H1 (cell line): ENCODE measurements around the gene EBF3. TPM values are rescaled to one million over a fixed set of nuclear protein-coding genes. Genes with fewer than 3 reads are reported as not detected.

ENCODE experiments used
- CTCF ChIA-PET: fragments of 300-600 bp; sonication (Branson Sonifier 250); formaldehyde crosslinking; loops from one replicate; lab custom pipeline; 2021; ENCODE audit not compliant: partially characterized antibody; lab: Charles Lee
- POLR2A ChIA-PET: fragments of 300-600 bp; sonication (Branson Sonifier 250); formaldehyde crosslinking; loops from one replicate; lab custom pipeline; 2021; ENCODE audit warnings: inconsistent platforms; ENCODE audit not compliant: partially characterized antibody; lab: Charles Lee
- DNase-seq, 2 experiments: peaks; one replicate each; pipeline versions ENCODE4 v3.0.0 to v3.0.0-alpha.2; 2010 to 2022; ENCODE audit warnings: low spot score in 2 of 2, low read depth in 1 of 2, mixed read lengths in 1 of 2
- FAIRE-seq: peaks from 2 replicates; lab custom pipeline; 2011; peaks lifted over from hg19 to GRCh38; lab: Jason Lieb, UNC
- H2AFZ ChIP-seq: 2 replicates; pipeline ENCODE4 v1.8.1; 2012; ENCODE audit warnings: low read length, inconsistent platforms
- H2AK5ac ChIP-seq: 2 replicates; pipeline ENCODE4 v1.6.1; 2013; ENCODE audit warnings: low read depth, low read length
- H2BK120ac ChIP-seq: replicated peaks from 2 replicates; pipeline ENCODE3; 2013; ENCODE audit warnings: low read depth, low read length, inconsistent platforms
- H2BK12ac ChIP-seq: 2 replicates; pipeline ENCODE4 v1.6.1; 2013; ENCODE audit warnings: low read depth, low read length
- H2BK15ac ChIP-seq: 2 replicates; pipeline ENCODE4 v1.6.1; 2013; ENCODE audit warnings: low read length
- H2BK20ac ChIP-seq: 2 replicates; pipeline ENCODE4 v1.6.1; 2013; ENCODE audit warnings: low read length
- H2BK5ac ChIP-seq: 2 replicates; pipeline ENCODE4 v1.6.1; 2013; ENCODE audit warnings: low read depth, low read length
- H3K14ac ChIP-seq: 2 replicates; pipeline ENCODE4 v1.6.1; 2013; ENCODE audit warnings: inconsistent platforms; ENCODE audit not compliant: insufficient read length
- H3K18ac ChIP-seq: 2 replicates; pipeline ENCODE4 v1.6.1; 2013; ENCODE audit warnings: low read length; ENCODE audit errors: extremely low read depth
- H3K23ac ChIP-seq: 2 replicates; pipeline ENCODE4 v1.6.1; 2013; ENCODE audit warnings: inconsistent platforms; ENCODE audit not compliant: insufficient read length
- H3K23me2 ChIP-seq: 2 replicates; pipeline ENCODE4 v1.6.1; 2013; ENCODE audit warnings: low read depth, low read length
- H3K27ac ChIP-seq: 2 replicates; pipeline ENCODE4 v1.6.1; 2011; ENCODE audit warnings: low read depth, low read length, inconsistent platforms
- H3K27me3 ChIP-seq, 4 experiments: replicated peaks in 1 of 4; 1 replicate in 1 of 4; 2 replicates in 3 of 4; pipeline versions ENCODE4 v1.6.1 to v1.8.1; 2011 to 2013; ENCODE audit warnings: low read length in 3 of 4, mild to moderate bottlenecking in 3 of 4, inconsistent platforms in 2 of 4, mixed read lengths in 2 of 4, moderate library complexity in 1 of 4; ENCODE audit not compliant: control insufficient read depth in 3 of 4, insufficient read depth in 3 of 4; ENCODE audit errors: extremely low read depth in 1 of 4
- H3K36me3 ChIP-seq, 4 experiments: 2 replicates each; pipeline versions ENCODE4 v1.6.1 to v1.8.1; 2011 to 2013; ENCODE audit warnings: mild to moderate bottlenecking in 4 of 4, low read length in 3 of 4, moderate library complexity in 2 of 4, control low read depth in 1 of 4, inconsistent platforms in 1 of 4; ENCODE audit not compliant: insufficient read depth in 4 of 4, control insufficient read depth in 2 of 4
- H3K4ac ChIP-seq: replicated peaks from 2 replicates; pipeline ENCODE3; 2013; ENCODE audit warnings: low read length, low read depth, mixed read lengths, inconsistent platforms; ENCODE audit not compliant: insufficient read length
- H3K4me1 ChIP-seq, 4 experiments: replicated peaks in 1 of 4; 1 replicate in 1 of 4; 2 replicates in 3 of 4; pipeline versions ENCODE4 v1.6.1 to v1.8.1; 2011 to 2013; ENCODE audit warnings: low read length in 3 of 4, inconsistent platforms in 2 of 4, mixed read lengths in 1 of 4; ENCODE audit not compliant: insufficient read depth in 4 of 4, control insufficient read depth in 3 of 4
- H3K4me2 ChIP-seq, 2 experiments: 2 replicates each; pipeline versions ENCODE4 v1.6.1 to v1.8.1; 2011 to 2013; ENCODE audit warnings: low read depth in 2 of 2, low read length in 2 of 2, control low read depth in 1 of 2, inconsistent platforms in 1 of 2, mild to moderate bottlenecking in 1 of 2; ENCODE audit not compliant: insufficient read depth in 1 of 2
- H3K4me3 ChIP-seq, 4 experiments: fragments of 200-600, 300-600 bp in 1 of 4; sonication (generic), shearing (Covaris generic), sonication (Bioruptor Twin) in 1 of 4; 2 replicates each; pipeline versions ENCODE4 v1.5.1 to v1.8.1; 2011 to 2016; ENCODE audit warnings: low read length in 4 of 4, low read depth in 3 of 4, control low read depth in 2 of 4, inconsistent platforms in 2 of 4, mild to moderate bottlenecking in 2 of 4, mixed read lengths in 1 of 4, moderate library complexity in 1 of 4; ENCODE audit not compliant: insufficient read depth in 2 of 4; ENCODE audit errors: extremely low read depth in 1 of 4
- H3K56ac ChIP-seq: replicated peaks from 2 replicates; pipeline ENCODE3; 2013; ENCODE audit warnings: low read depth, mild to moderate bottlenecking, mixed read lengths, low read length, inconsistent platforms; ENCODE audit not compliant: insufficient read length
- H3K79me1 ChIP-seq: 2 replicates; pipeline ENCODE4 v1.6.1; 2013; ENCODE audit warnings: low read depth, low read length, control low read depth
- H3K79me2 ChIP-seq, 2 experiments: 2 replicates each; pipeline versions ENCODE4 v1.6.1 to v1.8.1; 2012 to 2013; ENCODE audit warnings: low read length in 2 of 2, mild to moderate bottlenecking in 2 of 2, inconsistent platforms in 1 of 2; ENCODE audit not compliant: insufficient read depth in 2 of 2, control insufficient read depth in 1 of 2
- H3K9ac ChIP-seq, 4 experiments: replicated peaks in 1 of 4; 1 replicate in 1 of 4; 2 replicates in 3 of 4; pipeline versions ENCODE4 v1.6.1 to v1.8.1; 2011 to 2013; ENCODE audit warnings: low read depth in 3 of 4, low read length in 3 of 4, control low read depth in 2 of 4, mild to moderate bottlenecking in 2 of 4, moderate library complexity in 2 of 4, inconsistent platforms in 1 of 4; ENCODE audit errors: extremely low read depth in 1 of 4
- H3K9me3 ChIP-seq, 2 experiments: 2 replicates each; pipeline versions ENCODE4 v1.6.1 to v1.8.1; 2012 to 2013; ENCODE audit warnings: mild to moderate bottlenecking in 2 of 2, moderate library complexity in 2 of 2, control low read depth in 1 of 2, inconsistent platforms in 1 of 2, low read depth in 1 of 2, low read length in 1 of 2, mixed read lengths in 1 of 2; ENCODE audit not compliant: insufficient read depth in 2 of 2
- H4K20me1 ChIP-seq, 2 experiments: replicated peaks in 1 of 2; 2 replicates each; pipeline versions ENCODE3 to v1.8.1; 2011 to 2013; ENCODE audit warnings: inconsistent platforms in 2 of 2, low read length in 2 of 2, mild to moderate bottlenecking in 1 of 2; ENCODE audit not compliant: insufficient read depth in 2 of 2, control insufficient read depth in 1 of 2
- H4K5ac ChIP-seq: 2 replicates; pipeline ENCODE4 v1.6.1; 2013; ENCODE audit warnings: low read length, low read depth, mixed read lengths, inconsistent platforms; ENCODE audit not compliant: insufficient read length
- H4K8ac ChIP-seq: 2 replicates; pipeline ENCODE4 v1.8.0; 2013; ENCODE audit warnings: mild to moderate bottlenecking, moderate library complexity, low read length, inconsistent platforms; ENCODE audit not compliant: insufficient read depth; ENCODE audit errors: extremely low read depth
- H4K91ac ChIP-seq: replicated peaks from 2 replicates; pipeline ENCODE3; 2013; ENCODE audit warnings: low read length, mixed read lengths, inconsistent platforms; ENCODE audit not compliant: insufficient read length
- SAP30 ChIP-seq: fragments of 300-600 bp; sonication (generic); IDR thresholded peaks from 2 replicates; pipeline ENCODE4 v1.7.1; 2012; ENCODE audit warnings: low read length, moderate library complexity, mild to moderate bottlenecking, inconsistent platforms; ENCODE audit not compliant: insufficient read depth, insufficient replicate concordance
- WGBS, 2 experiments: shearing (Covaris generic) in 1 of 2; methylation state at CpG; one replicate each; pipeline versions ENCODE4 v1.1.6 to v1.1.7; 2013 to 2015; ENCODE audit warnings: low lambda C conversion rate in 2 of 2, mixed read lengths in 2 of 2, inconsistent platforms in 1 of 2, low coverage in 1 of 2, missing lambda C conversion rate in 1 of 2; ENCODE audit not compliant: insufficient replicate concordance in 2 of 2, insufficient coverage in 1 of 2, insufficient read length in 1 of 2; ENCODE audit errors: extremely low coverage in 1 of 2, missing lambda C conversion rate in 1 of 2; 5-methylcytosine and 5-hydroxymethylcytosine counted together
- polyA plus RNA-seq, 7 experiments: library from polyadenylated mRNA; depleted of rRNA in 3 of 7; stranded (reverse) in 5 of 7; unstranded in 2 of 7; fragments of >200 nt in 5 of 7; fragments of 200-250 nt in 2 of 7; gene quantifications; 1 replicate in 5 of 7; 2 replicates in 1 of 7; 4 replicates in 1 of 7; pipeline versions ENCODE4 v1.2.1 to v1.2.3, GENCODE V29; 2011 to 2013; ENCODE audit warnings: missing spikeins in 2 of 7, mixed read lengths in 2 of 7
- total RNA-seq: library from RNA; stranded (reverse); fragmentation: NEBNext Ultra II Directional; extraction: Animal tissue kit (Norgen Biotek cat#: 25700); gene quantifications from 2 replicates; pipeline ENCODE4 v1.2.1, GENCODE V29; 2021

EBF3 gene
- total and polyA plus RNA-seq, 2 of the 8 experiments (the other 6 are each of a cell fraction or from before 2014, with no cell fraction given), result 0.08 to 0.26 TPM

DNA sequence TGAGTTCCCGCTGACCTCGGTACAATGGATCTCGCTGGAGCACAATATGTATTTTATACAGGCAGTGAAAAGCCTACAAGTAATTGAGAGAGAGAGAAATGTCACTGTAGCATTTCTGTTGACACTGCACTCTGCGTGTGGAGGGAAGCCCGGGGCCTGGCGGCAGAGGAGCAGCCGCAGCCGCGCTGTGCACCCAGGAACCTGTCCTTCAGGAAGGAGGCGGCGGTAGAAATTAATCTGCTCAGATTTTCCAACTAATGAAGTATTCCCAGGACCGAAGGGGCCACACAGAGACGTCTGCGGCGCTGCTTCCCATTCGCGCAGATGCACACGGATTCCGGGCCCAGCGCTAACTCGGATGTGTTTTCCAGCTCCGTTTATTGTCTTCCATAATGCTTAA lies 170.1 kb downstream of the EBF3 start:
- Histone ChIP-seq H3K36me3 (no peaks in the 10 kb centered on the region), H3K27ac (no peak overlapping the region), H3K23ac (no peak overlapping the region), H3K18ac (no peak overlapping the region), H2BK120ac (no peak overlapping the region), H3K23me2 (peaks cover 2% of the 10 kb centered on the region; the same call in 1 of the 2 replicates), H3K14ac (no peak overlapping the region), H4K5ac (no peak overlapping the region), H3K9ac (no peak overlapping the region), H2BK12ac (no peak overlapping the region), H3K79me2 (no peaks in the 10 kb centered on the region), H2AK5ac (no peak overlapping the region), H3K56ac (no peak overlapping the region), H2BK5ac (no peak overlapping the region), H3K27me3 (no peaks in the 10 kb centered on the region), H2BK20ac (no peak overlapping the region), H3K9me3 (no peaks in the 10 kb centered on the region), H3K4ac (no peak overlapping the region)
- CTCF ChIA-PET, result interaction anchor here (0.6 to 2.0 kb wide), 3 partner anchors 22 to 762 kb away, joined by 3 to 4 read pairs (median 3); no protein-coding TSS in a partner anchor
- no peak for DNase-seq
- TF ChIP-seq SAP30, result no peak
- TF ChIP-seq, all 59 proteins: peak for 0
- no peak overlapping the region for H3K4me2 ChIP-seq
- no peak for FAIRE-seq
- H4K20me1 ChIP-seq, result no peaks in the 10 kb centered on the region
- no peaks in the 10 kb centered on the region for H3K79me1 ChIP-seq
- POLR2A ChIA-PET, result interaction anchor here (0.9 kb wide), 1 partner anchor 26 kb away, joined by 3 read pairs; no protein-coding TSS in a partner anchor
- no peak overlapping the region for H2AFZ ChIP-seq
- WGBS, 2 experiments, result 93% methylated on average over 22 of the region's 22 CpGs; no CpG with 5 or more reads in 1 of the 2 experiments
- no peaks in the 10 kb centered on the region; a peak in 1 of 7 replicates for H3K4me1 ChIP-seq
- no peak overlapping the region for H4K91ac ChIP-seq
- H2BK15ac ChIP-seq, result no peak overlapping the region
- no peak overlapping the region for H4K8ac ChIP-seq
- no peak overlapping the region for H3K4me3 ChIP-seq
